ENCODE measurements around the gene MS4A6E. TPM values are rescaled to one million over a fixed set of nuclear protein-coding genes. Genes with fewer than 3 reads are reported as not detected.

MS4A6E gene
- total RNA-seq, 4 donors from 2014 or later, result not detected

DNA sequence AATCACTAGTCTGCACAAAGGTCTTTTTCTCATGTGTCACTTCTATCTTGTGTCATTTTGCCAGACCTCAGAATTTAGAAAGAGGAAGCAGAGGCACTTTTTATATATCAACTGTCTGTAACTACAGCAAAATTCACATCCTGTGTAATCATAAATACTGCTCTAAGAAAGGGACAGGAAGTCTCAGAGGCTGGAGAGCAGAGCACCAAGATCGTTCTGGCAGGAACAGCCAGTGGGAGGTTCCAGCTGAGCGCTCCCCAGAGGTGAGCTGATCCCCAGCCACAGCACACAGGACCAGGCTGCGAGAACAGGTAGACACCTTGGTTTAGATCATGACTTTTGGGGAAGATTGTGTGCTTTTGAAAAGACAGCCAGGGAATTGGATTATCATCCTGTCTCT is 51.3 kb downstream of the MS4A6E start, which contains the start of gene MS4A7:
Gene MS4A7 (plus strand): TSS at position 179 of the 400 bp plus-strand sequence. CDS start 4,610 bp downstream, outside the sequence.
- TF ChIP-seq, protein P1, sequence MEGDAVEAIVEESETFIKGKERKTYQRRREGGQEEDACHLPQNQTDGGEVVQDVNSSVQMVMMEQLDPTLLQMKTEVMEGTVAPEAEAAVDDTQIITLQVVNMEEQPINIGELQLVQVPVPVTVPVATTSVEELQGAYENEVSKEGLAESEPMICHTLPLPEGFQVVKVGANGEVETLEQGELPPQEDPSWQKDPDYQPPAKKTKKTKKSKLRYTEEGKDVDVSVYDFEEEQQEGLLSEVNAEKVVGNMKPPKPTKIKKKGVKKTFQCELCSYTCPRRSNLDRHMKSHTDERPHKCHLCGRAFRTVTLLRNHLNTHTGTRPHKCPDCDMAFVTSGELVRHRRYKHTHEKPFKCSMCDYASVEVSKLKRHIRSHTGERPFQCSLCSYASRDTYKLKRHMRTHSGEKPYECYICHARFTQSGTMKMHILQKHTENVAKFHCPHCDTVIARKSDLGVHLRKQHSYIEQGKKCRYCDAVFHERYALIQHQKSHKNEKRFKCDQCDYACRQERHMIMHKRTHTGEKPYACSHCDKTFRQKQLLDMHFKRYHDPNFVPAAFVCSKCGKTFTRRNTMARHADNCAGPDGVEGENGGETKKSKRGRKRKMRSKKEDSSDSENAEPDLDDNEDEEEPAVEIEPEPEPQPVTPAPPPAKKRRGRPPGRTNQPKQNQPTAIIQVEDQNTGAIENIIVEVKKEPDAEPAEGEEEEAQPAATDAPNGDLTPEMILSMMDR (IDR thresholded peaks at IDR 0.05), result no peak
- no peak for TF ChIP-seq POLR2A (IDR thresholded peaks at IDR 0.05)
- no peak within 1 kb of the TSS for H3K4me3 ChIP-seq
- H3K4me1 ChIP-seq, result no peaks in the 10 kb centered on the region
- no peak for DNase-seq
- H3K9me3 ChIP-seq, result no peaks in the 10 kb centered on the region
- intact Hi-C loops (cut with DNase I; ENCODE audit: low total_unique reads), result no loop called here
- H3K36me3 ChIP-seq, result no peaks in the 10 kb centered on the region
- H3K27ac ChIP-seq, result peak within 1 kb of the TSS in 1 of 2 donors; percentile 41
- H3K27me3 ChIP-seq, result no peaks in the 10 kb centered on the region

DNA sequence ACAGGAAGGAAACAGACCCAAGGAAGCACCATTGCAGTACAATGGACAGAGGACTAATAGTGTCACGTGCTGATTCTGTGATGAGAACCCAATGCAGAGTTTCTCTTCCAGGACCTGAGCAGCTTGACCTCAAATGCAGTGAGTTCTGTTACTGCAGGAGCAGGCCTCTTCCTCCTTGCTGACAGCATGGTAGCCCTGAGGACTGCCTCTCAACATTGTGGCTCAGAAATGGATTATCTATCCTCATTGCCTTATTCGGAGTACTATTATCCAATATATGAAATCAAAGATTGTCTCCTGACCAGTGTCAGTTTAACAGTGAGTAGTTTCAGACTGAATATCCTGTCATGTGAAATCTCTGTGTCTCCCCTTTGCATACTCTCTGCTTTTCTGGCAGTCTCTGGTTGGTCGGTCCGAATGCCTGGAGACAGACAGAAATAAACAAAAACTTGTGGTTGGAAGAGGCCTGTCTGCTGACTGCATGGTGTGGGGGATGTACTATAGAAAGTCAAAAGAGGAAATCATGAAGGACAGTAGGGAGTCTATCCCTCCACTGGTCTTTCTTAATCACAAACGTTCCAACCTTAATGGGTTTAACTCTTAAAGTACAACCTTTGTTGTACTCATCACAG is 62.3 kb downstream of the MS4A6E start:
- Histone ChIP-seq H3K27ac (no peak overlapping the region), H3K4me3 (no peak overlapping the region), H3K36me3 (no peaks in the 10 kb centered on the region), H3K9me3 (no peaks in the 10 kb centered on the region), H3K4me1 (no peaks in the 10 kb centered on the region), H3K27me3 (no peaks in the 10 kb centered on the region)
- no peak for TF ChIP-seq POLR2A (IDR thresholded peaks at IDR 0.05)
- TF ChIP-seq, protein P1 (IDR thresholded peaks at IDR 0.05), result no peak
- DNase-seq, result no peak
- intact Hi-C loops (cut with DNase I; ENCODE audit: low total_unique reads), result no loop called here

DNA sequence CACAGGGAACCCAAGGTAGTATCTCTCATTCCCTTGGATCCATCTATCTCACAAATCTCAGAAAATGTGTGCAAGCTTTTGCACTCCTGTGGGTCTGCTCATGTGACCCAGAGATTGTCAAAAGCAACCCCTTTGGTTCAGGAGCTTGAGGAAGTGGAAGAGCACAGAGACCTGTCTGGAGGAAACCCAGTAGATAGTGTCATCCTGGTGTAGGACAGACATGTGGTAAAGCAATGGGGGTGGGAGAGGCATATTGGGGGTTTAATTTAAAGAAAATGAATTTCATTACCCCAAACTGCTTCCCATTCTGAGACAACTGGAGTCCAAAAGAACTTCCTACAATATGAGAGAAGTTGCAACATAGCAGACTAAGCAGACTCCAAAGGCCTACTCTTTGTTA is 63.4 kb downstream of the MS4A6E start:
- Histone ChIP-seq H3K4me3 (no peak overlapping the region), H3K9me3 (no peaks in the 10 kb centered on the region), H3K4me1 (no peaks in the 10 kb centered on the region), H3K36me3 (no peaks in the 10 kb centered on the region), H3K27me3 (no peaks in the 10 kb centered on the region), H3K27ac (no peak overlapping the region)
- TF ChIP-seq, protein P1 (IDR thresholded peaks at IDR 0.05), result no peak
- TF ChIP-seq POLR2A (IDR thresholded peaks at IDR 0.05), result no peak
- intact Hi-C loops (cut with DNase I; ENCODE audit: low total_unique reads), result no loop called here
- no peak for DNase-seq

Other genes with a start within 250 kb of the MS4A6E start
- 1 to 10 TPM in 2 of 4 donors, under 1 TPM in 2; 0.62 to 3.2 (median 0.88) TPM for gene MS4A2, start 238.6 kb upstream of the MS4A6E start, total RNA-seq
- 10 to 100 TPM; 35.2 to 51.7 (median 40.3) TPM for gene MS4A6A, start 144.2 kb upstream of the MS4A6E start, total RNA-seq
- 1 to 10 TPM in 2 of 4 donors, not detected in 2; 1.8 to 2.5 TPM for gene MS4A4E, start 84.1 kb upstream of the MS4A6E start, total RNA-seq
- 10 to 100 TPM in 3 of 4 donors, 1 to 10 TPM in 1; 2.6 to 29.1 (median 14.3) TPM for gene MS4A4A, start 46.6 kb upstream of the MS4A6E start, total RNA-seq
- gene MS4A7, start 51.3 kb downstream of the MS4A6E start, total RNA-seq, result 10 to 100 TPM; 11.0 to 45.9 (median 29.0) TPM
- gene MS4A14, start 69.2 kb downstream of the MS4A6E start, total RNA-seq, result 1 to 10 TPM in 1 of 4 donors, under 1 TPM in 1, not detected in 2; 0.26 to 1.7 TPM
- not detected for gene MS4A5, start 102.3 kb downstream of the MS4A6E start, total RNA-seq
- gene MS4A1, start 128.6 kb downstream of the MS4A6E start, total RNA-seq, result 1 to 10 TPM in 1 of 4 donors, under 1 TPM in 2, not detected in 1; 0.12 to 1.9 (median 0.59) TPM
- gene MS4A12, start 165.5 kb downstream of the MS4A6E start, total RNA-seq, result not detected
- gene MS4A13, start 188.1 kb downstream of the MS4A6E start, total RNA-seq, result not detected